ENCODE data around the gene SMOC2.

GRCh38 chr6:168584249-168584648, 143.3 kb downstream of the SMOC2 start:
- TF ChIP-seq CTCF (CRISPR knock-in tag; IDR thresholded peaks at IDR 0.05): no peak
- TF ChIP-seq MXI1 (IDR thresholded peaks at IDR 0.05; ENCODE audit: borderline replicate concordance, low read depth, low read length): no peak

Measured in HepG2 (cell line).